ENCODE measurements around the gene RPL27A. TPM values are rescaled to one million over a fixed set of nuclear protein-coding genes. Genes with fewer than 3 reads are reported as not detected.
A peak's percentile ranks its signal among the peaks of the same experiment; 100 is the strongest.

RPL27A gene
- total and polyA plus RNA-seq, 2 of the 8 experiments (the other 6 are each of a cell fraction or from before 2014, with no cell fraction given) = 1,756 to 1,777 TPM

GRCh38 chr11:8723711-8724110 lies 41.1 kb downstream of the RPL27A start:
- DNase-seq (ENCODE audit: low read depth in 1 of 2, low spot score in 2 of 2) (no peak), FAIRE-seq (no peak)
- Histone ChIP-seq H2BK120ac (replicated peaks; ENCODE audit: low read depth, low read length) (no peak overlapping the region), H3K27me3 (replicated peaks in 1 of 4; ENCODE audit: control insufficient read depth in 3 of 4, extremely low read depth in 1 of 4, insufficient read depth in 3 of 4, low read length in 3 of 4) (no peaks in the 10 kb centered on the region), H4K20me1 (replicated peaks in 1 of 2; ENCODE audit: control insufficient read depth in 1 of 2, insufficient read depth in 2 of 2, low read length in 2 of 2) (no peaks in the 10 kb centered on the region), H3K27ac (ENCODE audit: low read depth, low read length) (no peak overlapping the region), H2BK15ac (ENCODE audit: low read length) (no peak overlapping the region), H3K4ac (replicated peaks; ENCODE audit: insufficient read length, low read depth, low read length) (no peak overlapping the region), H3K9me3 (ENCODE audit: insufficient read depth in 2 of 2, low read depth in 1 of 2, low read length in 1 of 2) (no peaks in the 10 kb centered on the region), H3K79me1 (ENCODE audit: low read depth, low read length) (no peaks in the 10 kb centered on the region), H3K79me2 (ENCODE audit: control insufficient read depth in 1 of 2, insufficient read depth in 2 of 2, low read length in 2 of 2) (no peaks in the 10 kb centered on the region), H3K23ac (ENCODE audit: insufficient read length) (no peak overlapping the region), H2AFZ (ENCODE audit: low read length) (no peak overlapping the region), H3K18ac (ENCODE audit: extremely low read depth, low read length) (no peak overlapping the region), H4K91ac (replicated peaks; ENCODE audit: insufficient read length, low read length) (no peak overlapping the region), H3K14ac (ENCODE audit: insufficient read length) (no peak overlapping the region), H2BK12ac (ENCODE audit: low read depth, low read length) (peak overlapping the region; percentile 75; the same call in 1 of the 2 replicates), H4K5ac (ENCODE audit: insufficient read length, low read depth, low read length) (no peak overlapping the region), H3K9ac (replicated peaks in 1 of 4; ENCODE audit: extremely low read depth in 1 of 4, low read depth in 3 of 4, low read length in 3 of 4) (no peak overlapping the region), H3K56ac (replicated peaks; ENCODE audit: insufficient read length, low read depth, low read length) (no peak overlapping the region), H3K36me3 (ENCODE audit: control insufficient read depth in 2 of 4, insufficient read depth in 4 of 4, low read length in 3 of 4) (no peaks in the 10 kb centered on the region), H3K4me1 (replicated peaks in 1 of 4; ENCODE audit: control insufficient read depth in 3 of 4, insufficient read depth in 4 of 4, low read length in 3 of 4) (peaks cover 0 to 13% (median 9%) of the 10 kb centered on the region in 4 experiments; a peak in 4 of 7 replicates), H2AK5ac (ENCODE audit: low read depth, low read length) (no peak overlapping the region), H3K4me3 (ENCODE audit: extremely low read depth in 1 of 4, insufficient read depth in 2 of 4, low read depth in 3 of 4, low read length in 4 of 4) (no peak overlapping the region), H2BK20ac (ENCODE audit: low read length) (no peak overlapping the region), H2BK5ac (ENCODE audit: low read depth, low read length) (no peak overlapping the region), H4K8ac (ENCODE audit: extremely low read depth, insufficient read depth, low read length) (no peak overlapping the region), H3K23me2 (ENCODE audit: low read depth, low read length) (no peaks in the 10 kb centered on the region), H3K4me2 (ENCODE audit: insufficient read depth in 1 of 2, low read depth in 2 of 2, low read length in 2 of 2) (no peak overlapping the region)
- ChIA-PET POLR2A (ENCODE audit: partially characterized antibody) (interaction anchor here (0.6 to 3.3 kb wide), 4 partner anchors 10 to 35 kb away, joined by 3 to 8 read pairs (median 4); no protein-coding TSS in a partner anchor), CTCF (ENCODE audit: partially characterized antibody) (interaction anchor here (0.9 to 1.5 kb wide), 4 partner anchors 10 to 237 kb away, joined by 3 to 4 read pairs (median 3); a partner anchor contains a TSS)
- WGBS, 2 experiments (ENCODE audit: extremely low coverage in 1 of 2, insufficient coverage in 1 of 2, insufficient read length in 1 of 2, insufficient replicate concordance in 2 of 2, low coverage in 1 of 2, low lambda C conversion rate in 2 of 2, missing lambda C conversion rate in 1 of 2) = 79% methylated on average over 7 of the region's 7 CpGs; no CpG with 5 or more reads in 1 of the 2 experiments
- TF ChIP-seq SP2 (IDR thresholded peaks at IDR 0.05; ENCODE audit: low read length) = no peak
- TF ChIP-seq SUZ12 (IDR thresholded peaks at IDR 0.05; ENCODE audit: low read length) = no peak
- no peak for TF ChIP-seq EGR1 (IDR thresholded peaks at IDR 0.05; ENCODE audit: borderline replicate concordance, low read depth, low read length)
- no peak for TF ChIP-seq KDM5A (IDR thresholded peaks at IDR 0.05; ENCODE audit: low read length)
- TF ChIP-seq YY1 (IDR thresholded peaks at IDR 0.05; ENCODE audit: low read depth, low read length) = 0 out of 2 replicates have a peak, but pooled peaks have one; percentile 39
- no peak for TF ChIP-seq CREB1 (IDR thresholded peaks at IDR 0.05)
- TF ChIP-seq RAD21 (IDR thresholded peaks at IDR 0.05 in 1 of 2, conservative IDR thresholded peaks at IDR 0.05 in 1 of 2; ENCODE audit: low read depth in 2 of 2, low read length in 2 of 2) = no peak

Measured in H1 (cell line).